Progenitor cell of endocrine pancreas (in vitro differentiated cells): ENCODE results near the gene ST6GAL2. TPM values are rescaled to one million over a fixed set of nuclear protein-coding genes. Genes with fewer than 3 reads are reported as not detected.

Experiments
- DNase-seq: peaks from one replicate; pipeline ENCODE4 v3.0.0; 2021; ENCODE audit warnings: low spot score; ENCODE audit not compliant: unreplicated experiment
- H3K27ac Mint-ChIP-seq: 2 replicates; pipeline ENCODE4 v1.8.0; 2021; ENCODE audit warnings: mild to moderate bottlenecking, moderate library complexity, mixed read lengths
- H3K27me3 Mint-ChIP-seq: 2 replicates; pipeline ENCODE4 v1.8.0; 2021; ENCODE audit warnings: mixed read lengths
- H3K36me3 Mint-ChIP-seq: 2 replicates; pipeline ENCODE4 v1.8.0; 2022; ENCODE audit warnings: mixed read lengths; ENCODE audit not compliant: insufficient read depth
- H3K4me1 Mint-ChIP-seq: 2 replicates; pipeline ENCODE4 v1.8.0; 2021; ENCODE audit warnings: low read depth, mixed read lengths
- H3K4me3 Mint-ChIP-seq: 2 replicates; pipeline ENCODE4 v1.8.0; 2021; ENCODE audit warnings: low read depth, mild to moderate bottlenecking, moderate library complexity, mixed read lengths
- H3K9me3 Mint-ChIP-seq: 2 replicates; pipeline ENCODE4 v1.8.0; 2021; ENCODE audit warnings: low read depth, mixed read lengths
- CTCF ChIP-seq: fragments of 200-600 bp; sonication (generic); IDR thresholded peaks from one replicate; pipeline ENCODE4 v1.5.0; 2021; ENCODE audit warnings: antibody characterized with exemption, mild to moderate bottlenecking; ENCODE audit not compliant: unreplicated experiment
- total RNA-seq: library from RNA; stranded (reverse); gene quantifications from 2 replicates; pipeline ENCODE4 v1.2.1, GENCODE V29; 2021

ST6GAL2 gene
- total RNA-seq, 1 donor from 2014 or later, result 8.0 TPM

GRCh38 chr2:106839849-106840595 is 45.9 kb downstream of the ST6GAL2 start:
- Mint-ChIP-seq H3K9me3 (no peaks in the 10 kb centered on the region), H3K27me3 (no peaks in the 10 kb centered on the region), H3K36me3 (no peaks in the 10 kb centered on the region), H3K4me3 (no peak overlapping the region), H3K4me1 (peaks cover 1% of the 10 kb centered on the region), H3K27ac (no peak overlapping the region)
- peak; percentile 55 for TF ChIP-seq CTCF
- DNase-seq, result no peak

- no peaks in the 10 kb centered on the region for H3K27me3 Mint-ChIP-seq
- no peak overlapping the region for H3K27ac Mint-ChIP-seq
- DNase-seq, result no peak
- no peak for TF ChIP-seq CTCF
- H3K9me3 Mint-ChIP-seq, result no peaks in the 10 kb centered on the region
- no peaks in the 10 kb centered on the region for H3K4me1 Mint-ChIP-seq
- H3K4me3 Mint-ChIP-seq, result no peak overlapping the region
- peaks cover 4% of the 10 kb centered on the region for H3K36me3 Mint-ChIP-seq
Observed at GRCh38 chr2:106833256-106833655, 52.7 kb downstream of the ST6GAL2 start.

- no peaks in the 10 kb centered on the region for H3K4me1 Mint-ChIP-seq
- no peak for DNase-seq
- H3K36me3 Mint-ChIP-seq, result peaks cover 4% of the 10 kb centered on the region
- H3K9me3 Mint-ChIP-seq, result no peaks in the 10 kb centered on the region
- no peak overlapping the region for H3K4me3 Mint-ChIP-seq
- no peak for TF ChIP-seq CTCF
- no peak overlapping the region for H3K27ac Mint-ChIP-seq
- no peaks in the 10 kb centered on the region for H3K27me3 Mint-ChIP-seq
Observed at GRCh38 chr2:106831816-106832569, 54.0 kb downstream of the ST6GAL2 start.

- Mint-ChIP-seq H3K9me3 (no peaks in the 10 kb centered on the region), H3K4me3 (no peak overlapping the region), H3K27ac (no peak overlapping the region), H3K36me3 (peaks cover 6% of the 10 kb centered on the region), H3K27me3 (no peaks in the 10 kb centered on the region), H3K4me1 (no peaks in the 10 kb centered on the region)
- no peak for DNase-seq
- no peak for TF ChIP-seq CTCF
Observed at GRCh38 chr2:106831241-106831640, 54.7 kb downstream of the ST6GAL2 start.

- Mint-ChIP-seq H3K36me3 (peaks cover 6% of the 10 kb centered on the region), H3K27ac (no peak overlapping the region), H3K4me1 (no peaks in the 10 kb centered on the region)
Observed at GRCh38 chr2:106830191-106830590, 55.8 kb downstream of the ST6GAL2 start.

More at GRCh38 chr2:106830191-106830590, 55.8 kb downstream of the ST6GAL2 start:
- Mint-ChIP-seq H3K27me3 (no peaks in the 10 kb centered on the region), H3K4me3 (no peak overlapping the region), H3K9me3 (no peaks in the 10 kb centered on the region)
- no peak for TF ChIP-seq CTCF
- DNase-seq, result no peak
